ENCODE measurements around the gene SERTM2. TPM values are rescaled to one million over a fixed set of nuclear protein-coding genes. Genes with fewer than 3 reads are reported as not detected.

Gene SERTM2
- total and polyA plus RNA-seq, 2 donors (not counting 3 experiments of a cell fraction or from before 2014, with no cell fraction given): not detected

GRCh38 chrX:111481896-111482295 lies 29.5 kb upstream of the SERTM2 start:
- Histone ChIP-seq H2AFZ (ENCODE audit: low read depth, low read length) (no peak overlapping the region), H3K4me2 (ENCODE audit: insufficient read depth, low read length) (no peak overlapping the region), H3K9me3 (replicated peaks; ENCODE audit: control insufficient read depth, insufficient read depth, low read length) (no peaks in the 10 kb centered on the region), H3K4me3 (replicated peaks in 1 of 3; ENCODE audit: insufficient read depth in 1 of 3, low read depth in 1 of 3, low read length in 3 of 3) (no peak overlapping the region), H3K27ac (ENCODE audit: insufficient read depth, low read depth, low read length) (no peak overlapping the region), H3K9me1 (replicated peaks; ENCODE audit: control insufficient read depth, extremely low read depth, insufficient read depth, low read length) (no peaks in the 10 kb centered on the region), H3K4me1 (ENCODE audit: control insufficient read depth, extremely low read depth, insufficient read depth, low read length) (no peaks in the 10 kb centered on the region), H4K20me1 (replicated peaks; ENCODE audit: control insufficient read depth, extremely low read depth, insufficient read depth, low read length) (no peaks in the 10 kb centered on the region), H3K79me2 (ENCODE audit: control insufficient read depth, insufficient read depth, low read length) (no peaks in the 10 kb centered on the region), H3K9ac (replicated peaks; ENCODE audit: extremely low read depth, insufficient read depth, low read length) (no peak overlapping the region), H3K27me3 (ENCODE audit: control insufficient read depth in 2 of 2, insufficient read depth in 2 of 2, low read length in 2 of 2) (no peaks in the 10 kb centered on the region), H3K36me3 (ENCODE audit: control insufficient read depth in 2 of 2, extremely low read depth in 1 of 2, insufficient read depth in 2 of 2, low read length in 2 of 2) (no peaks in the 10 kb centered on the region)
- intact Hi-C loops (cut with micrococcal nuclease) (no loop called here), dilution Hi-C loops (cut with MboI; ENCODE audit: extremely low pct_ligation_motif_present, low sequenced_read_pairs) (no loop called here)
- BruUV-seq (replicated peaks): no TSS peak
- CTCF ChIA-PET: no interaction called here
- POLR2A ChIA-PET: no interaction called here
- FAIRE-seq (no peak), DNase-seq (ENCODE audit: low read depth, low spot score) (no peak)
- TF ChIP-seq FOS (IDR thresholded peaks at IDR 0.05; ENCODE audit: borderline replicate concordance, insufficient read depth, low read length) (no peak), MYC (IDR thresholded peaks at IDR 0.05; ENCODE audit: low read depth, low read length) (no peak), POLR2AphosphoS5 (IDR thresholded peaks at IDR 0.05; ENCODE audit: insufficient read depth, low read depth, low read length) (no peak), MAX (IDR thresholded peaks at IDR 0.05; ENCODE audit: insufficient read depth, insufficient read length) (no peak), JUN (IDR thresholded peaks at IDR 0.05; ENCODE audit: borderline replicate concordance, insufficient read depth, insufficient read length, low read depth) (no peak), GATA2 (IDR thresholded peaks at IDR 0.05; ENCODE audit: insufficient read depth, insufficient read length, low read depth, low read length) (no peak), EZH2 (IDR thresholded peaks at IDR 0.05; ENCODE audit: borderline replicate concordance, low read depth, low read length, severe bottlenecking) (no peak), POLR2A (IDR thresholded peaks at IDR 0.05; ENCODE audit: low read depth, low read length) (no peak)
- TF ChIP-seq, protein P1, sequence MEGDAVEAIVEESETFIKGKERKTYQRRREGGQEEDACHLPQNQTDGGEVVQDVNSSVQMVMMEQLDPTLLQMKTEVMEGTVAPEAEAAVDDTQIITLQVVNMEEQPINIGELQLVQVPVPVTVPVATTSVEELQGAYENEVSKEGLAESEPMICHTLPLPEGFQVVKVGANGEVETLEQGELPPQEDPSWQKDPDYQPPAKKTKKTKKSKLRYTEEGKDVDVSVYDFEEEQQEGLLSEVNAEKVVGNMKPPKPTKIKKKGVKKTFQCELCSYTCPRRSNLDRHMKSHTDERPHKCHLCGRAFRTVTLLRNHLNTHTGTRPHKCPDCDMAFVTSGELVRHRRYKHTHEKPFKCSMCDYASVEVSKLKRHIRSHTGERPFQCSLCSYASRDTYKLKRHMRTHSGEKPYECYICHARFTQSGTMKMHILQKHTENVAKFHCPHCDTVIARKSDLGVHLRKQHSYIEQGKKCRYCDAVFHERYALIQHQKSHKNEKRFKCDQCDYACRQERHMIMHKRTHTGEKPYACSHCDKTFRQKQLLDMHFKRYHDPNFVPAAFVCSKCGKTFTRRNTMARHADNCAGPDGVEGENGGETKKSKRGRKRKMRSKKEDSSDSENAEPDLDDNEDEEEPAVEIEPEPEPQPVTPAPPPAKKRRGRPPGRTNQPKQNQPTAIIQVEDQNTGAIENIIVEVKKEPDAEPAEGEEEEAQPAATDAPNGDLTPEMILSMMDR (IDR thresholded peaks at IDR 0.05; ENCODE audit: extremely low read depth in 1 of 2, insufficient read depth in 1 of 2, low read depth in 1 of 2, low read length in 2 of 2): no peak
